Right lobe of liver (tissue), 4 donors: ENCODE data around the gene DDX51.

Experiments used
- POLR2A ChIP-seq: fragments of 450-650 bp; IDR thresholded peaks from one replicate; pipeline ENCODE4 v1.6.1; 2017; ENCODE audit warnings: antibody characterized with exemption, mild to moderate bottlenecking
- TF ChIP-seq, protein P1 (sequence below), 4 donors: fragments of 200-600 bp in 3 of 4; fragments of 450-650 bp in 1 of 4; IDR thresholded peaks; one replicate each; pipeline versions ENCODE4 v1.5.1 to v1.8.0; 2016 to 2022; ENCODE audit warnings: antibody characterized with exemption in 4 of 4, mild to moderate bottlenecking in 2 of 4
- donor health status: DM: no; HTN: no; CAD: no.
- donor health status: DM: no; HTN: no; CAD: no.
- donor health status: DM: no; HTN: yes; CAD: no.

DNA sequence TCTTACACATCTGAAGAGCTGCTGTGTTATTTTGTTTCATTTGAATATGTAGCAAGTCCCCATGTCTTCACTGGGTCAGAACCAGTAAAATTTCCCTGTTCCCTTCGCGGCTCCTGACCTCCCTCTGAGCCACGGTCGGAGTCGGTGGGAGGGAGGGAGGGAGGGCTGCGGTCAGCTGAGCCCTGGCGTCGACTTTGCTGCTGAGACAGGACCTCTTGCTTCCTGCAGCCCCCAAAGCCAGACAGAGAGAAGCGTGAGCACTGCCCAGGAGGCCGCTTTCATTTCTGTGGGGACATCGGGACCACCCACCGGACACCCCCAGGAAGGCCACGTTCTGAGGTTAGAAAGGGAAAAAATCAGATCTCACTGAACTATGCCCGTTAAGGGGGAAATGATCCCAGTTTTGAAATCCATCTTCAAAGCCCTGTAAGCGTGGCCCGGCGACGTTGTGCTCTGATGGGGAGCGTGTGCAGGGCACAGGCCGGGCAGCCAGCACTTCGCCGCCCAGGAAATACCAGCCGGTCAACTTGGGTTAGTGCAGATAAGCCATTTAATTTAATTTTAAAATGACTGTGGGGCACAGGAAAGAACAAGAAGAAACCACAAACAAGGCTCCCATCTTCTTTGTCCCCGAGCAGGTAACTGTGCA, 42.2 kb upstream of the DDX51 start:
- TF ChIP-seq, protein P1, sequence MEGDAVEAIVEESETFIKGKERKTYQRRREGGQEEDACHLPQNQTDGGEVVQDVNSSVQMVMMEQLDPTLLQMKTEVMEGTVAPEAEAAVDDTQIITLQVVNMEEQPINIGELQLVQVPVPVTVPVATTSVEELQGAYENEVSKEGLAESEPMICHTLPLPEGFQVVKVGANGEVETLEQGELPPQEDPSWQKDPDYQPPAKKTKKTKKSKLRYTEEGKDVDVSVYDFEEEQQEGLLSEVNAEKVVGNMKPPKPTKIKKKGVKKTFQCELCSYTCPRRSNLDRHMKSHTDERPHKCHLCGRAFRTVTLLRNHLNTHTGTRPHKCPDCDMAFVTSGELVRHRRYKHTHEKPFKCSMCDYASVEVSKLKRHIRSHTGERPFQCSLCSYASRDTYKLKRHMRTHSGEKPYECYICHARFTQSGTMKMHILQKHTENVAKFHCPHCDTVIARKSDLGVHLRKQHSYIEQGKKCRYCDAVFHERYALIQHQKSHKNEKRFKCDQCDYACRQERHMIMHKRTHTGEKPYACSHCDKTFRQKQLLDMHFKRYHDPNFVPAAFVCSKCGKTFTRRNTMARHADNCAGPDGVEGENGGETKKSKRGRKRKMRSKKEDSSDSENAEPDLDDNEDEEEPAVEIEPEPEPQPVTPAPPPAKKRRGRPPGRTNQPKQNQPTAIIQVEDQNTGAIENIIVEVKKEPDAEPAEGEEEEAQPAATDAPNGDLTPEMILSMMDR (IDR thresholded peaks at IDR 0.05): no peak
- TF ChIP-seq POLR2A: no peak
